Naive thymus-derived CD4-positive, alpha-beta T cell (primary cell): Measurements from ENCODE around the gene TMEM208. TPM values are rescaled to one million over a fixed set of nuclear protein-coding genes. Genes with fewer than 3 reads are reported as not detected.

ENCODE experiments used
- ATAC-seq: fragments of 150-1000 bp; cut with Tn5 transposase; 2 replicates; pipeline ENCODE4 v1.10.0; 2021; ENCODE audit warnings: mild to moderate bottlenecking, moderate library complexity
- CTCF ChIA-PET: fragments of 350-600 bp; sonication (Branson Sonifier 250); formaldehyde crosslinking; loops from one replicate; lab custom pipeline; 2021; ENCODE audit warnings: antibody characterized with exemption; lab: Charles Lee
- POLR2A ChIA-PET: fragments of 350-600 bp; sonication (Branson Sonifier 250); formaldehyde crosslinking; loops from one replicate; lab custom pipeline; 2021; ENCODE audit warnings: antibody characterized with exemption, inconsistent platforms; lab: Charles Lee
- DNase-seq, 9 donors: peaks; one replicate each; pipeline versions ENCODE4 v3.0.0 to v3.0.0-alpha.2; 2020 to 2022; ENCODE audit warnings: mixed read lengths in 1 of 9
- H3K27ac ChIP-seq: one replicate; pipeline ENCODE4 v1.7.0; 2013; ENCODE audit warnings: mild to moderate bottlenecking, low read depth, low read length, moderate library complexity
- H3K27me3 ChIP-seq, 2 donors: one replicate each; pipeline ENCODE4 v1.7.0; 2013; ENCODE audit warnings: low read length in 2 of 2, mild to moderate bottlenecking in 2 of 2, moderate library complexity in 2 of 2; ENCODE audit not compliant: control insufficient read depth in 2 of 2, insufficient read depth in 2 of 2
- H3K36me3 ChIP-seq, 3 experiments: 1 replicate in 2 of 3; 2 replicates in 1 of 3; pipeline ENCODE4 v1.7.0; 2013; ENCODE audit warnings: low read length in 3 of 3, mild to moderate bottlenecking in 3 of 3, moderate library complexity in 1 of 3; ENCODE audit not compliant: insufficient read depth in 3 of 3, control insufficient read depth in 2 of 3
- H3K4me1 ChIP-seq, 2 donors: one replicate each; pipeline ENCODE4 v1.7.0; 2013; ENCODE audit warnings: low read length in 2 of 2, mild to moderate bottlenecking in 2 of 2, moderate library complexity in 1 of 2; ENCODE audit not compliant: control insufficient read depth in 2 of 2, insufficient read depth in 2 of 2
- H3K4me3 ChIP-seq: 2 replicates; pipeline ENCODE4 v1.7.0; 2013; ENCODE audit warnings: mild to moderate bottlenecking, low read length
- H3K9me3 ChIP-seq, 3 experiments: 1 replicate in 2 of 3; 2 replicates in 1 of 3; pipeline ENCODE4 v1.7.0; 2013; ENCODE audit warnings: low read length in 3 of 3; ENCODE audit not compliant: control insufficient read depth in 2 of 3
- H3K27ac Mint-ChIP-seq, 9 donors: one replicate each; pipeline ENCODE4 v1.8.0; 2020 to 2022; ENCODE audit warnings: mixed read lengths in 9 of 9, mild to moderate bottlenecking in 8 of 9, moderate library complexity in 5 of 9, inconsistent platforms in 2 of 9
- H3K27me3 Mint-ChIP-seq, 5 donors: one replicate each; pipeline ENCODE4 v1.8.0; 2021 to 2022; ENCODE audit warnings: mixed read lengths in 5 of 5, mild to moderate bottlenecking in 1 of 5
- H3K36me3 Mint-ChIP-seq, 5 donors: one replicate each; pipeline ENCODE4 v1.8.0; 2020 to 2022; ENCODE audit warnings: mixed read lengths in 5 of 5, mild to moderate bottlenecking in 3 of 5, inconsistent platforms in 1 of 5
- H3K4me1 Mint-ChIP-seq, 7 donors: one replicate each; pipeline ENCODE4 v1.8.0; 2020 to 2022; ENCODE audit warnings: mixed read lengths in 7 of 7, mild to moderate bottlenecking in 3 of 7, inconsistent platforms in 1 of 7
- H3K4me3 Mint-ChIP-seq, 10 donors: one replicate each; pipeline ENCODE4 v1.8.0; 2020 to 2022; ENCODE audit warnings: mild to moderate bottlenecking in 10 of 10, mixed read lengths in 10 of 10, moderate library complexity in 6 of 10, inconsistent platforms in 2 of 10
- H3K9me3 Mint-ChIP-seq, 11 donors: one replicate each; pipeline ENCODE4 v1.8.0; 2020 to 2022; ENCODE audit warnings: mixed read lengths in 11 of 11, mild to moderate bottlenecking in 4 of 11, inconsistent platforms in 1 of 11, moderate library complexity in 1 of 11
- intact Hi-C, 2 donors: fragments of 100-400 bp; cut with micrococcal nuclease; formaldehyde crosslinking; loops; one replicate each; pipeline ENCODE4 v1.15.1; 2023
- polyA plus RNA-seq, 2 donors: library from polyadenylated mRNA; unstranded; fragments of 300-500 nt; fragmentation: Illumina TruSeq; gene quantifications; one replicate each; pipeline ENCODE4 v1.2.3, GENCODE V29; 2021
- total RNA-seq, 6 experiments: library from RNA in 5 of 6; stranded (reverse) in 5 of 6; gene quantifications; 1 replicate in 5 of 6; 2 replicates in 1 of 6; pipeline ENCODE4 v1.2.3 and lab custom pipeline; 2021 to 2026

TMEM208 gene
- total and polyA plus RNA-seq, 7 experiments from 2014 or later: 27.6 to 88.3 (median 40.1) TPM

DNA sequence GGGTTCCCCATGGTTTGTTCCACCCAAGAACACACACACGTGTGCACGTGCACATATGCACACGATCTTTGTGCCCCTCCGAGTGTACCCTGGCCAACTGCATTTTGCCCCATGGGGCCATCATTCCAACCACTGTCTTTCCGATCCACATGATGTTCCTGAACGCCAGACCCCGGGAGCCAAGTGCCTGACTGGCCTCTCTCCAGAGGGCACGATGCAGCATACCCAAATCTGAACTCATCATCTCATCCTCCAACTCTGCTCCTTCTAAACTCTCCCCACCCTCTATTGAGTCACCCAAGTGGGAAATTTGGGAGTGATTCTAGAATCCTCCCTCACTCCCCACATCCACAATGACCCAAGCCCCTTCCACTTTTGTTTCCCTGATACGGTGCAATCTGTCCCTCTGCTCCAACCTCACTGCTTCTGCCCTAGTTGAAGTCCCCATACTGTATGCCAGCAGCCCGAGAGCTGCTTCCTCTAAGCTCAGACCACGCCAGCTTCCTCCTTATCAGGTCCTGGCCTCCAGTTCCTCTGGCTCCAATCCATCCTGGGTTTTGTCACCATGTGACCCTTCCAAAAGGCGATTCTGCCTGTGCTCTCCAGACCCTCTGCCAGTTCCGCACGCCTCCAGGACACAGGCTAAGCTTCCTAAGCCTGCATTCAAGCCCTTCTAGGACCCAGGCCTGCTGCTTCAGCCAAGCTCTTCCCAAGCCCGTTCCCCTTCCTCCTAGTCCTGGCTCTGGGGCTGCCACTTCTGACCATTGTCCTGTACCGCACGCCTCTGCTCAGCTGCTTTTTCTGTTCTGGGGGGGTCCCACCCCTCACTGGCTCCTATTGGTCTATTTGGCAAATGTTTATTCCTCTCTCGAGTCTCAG lies 10.1 kb upstream of the TMEM208 start:
- ATAC-seq: peak; percentile 61
- H3K4me3 Mint-ChIP-seq: no peak overlapping the region
- peaks cover 0 to 18% (median 12%) of the 10 kb centered on the region in 7 donors for H3K4me1 Mint-ChIP-seq
- Histone ChIP-seq H3K9me3 (no peaks in the 10 kb centered on the region), H3K4me3 (no peak overlapping the region), H3K27me3 (no peaks in the 10 kb centered on the region), H3K36me3 (no peaks in the 10 kb centered on the region), H3K4me1 (no peaks in the 10 kb centered on the region), H3K27ac (no peak overlapping the region)
- intact Hi-C loops: no loop called here
- CTCF ChIA-PET: no interaction called here
- no peaks in the 10 kb centered on the region for H3K27me3 Mint-ChIP-seq
- no peak for DNase-seq
- H3K36me3 Mint-ChIP-seq: peaks cover 2 to 16% (median 14%) of the 10 kb centered on the region in 5 donors
- H3K27ac Mint-ChIP-seq: peak overlapping the region in 1 of 9 donors; percentile 59
- POLR2A ChIA-PET: no interaction called here
- no peaks in the 10 kb centered on the region for H3K9me3 Mint-ChIP-seq

DNA sequence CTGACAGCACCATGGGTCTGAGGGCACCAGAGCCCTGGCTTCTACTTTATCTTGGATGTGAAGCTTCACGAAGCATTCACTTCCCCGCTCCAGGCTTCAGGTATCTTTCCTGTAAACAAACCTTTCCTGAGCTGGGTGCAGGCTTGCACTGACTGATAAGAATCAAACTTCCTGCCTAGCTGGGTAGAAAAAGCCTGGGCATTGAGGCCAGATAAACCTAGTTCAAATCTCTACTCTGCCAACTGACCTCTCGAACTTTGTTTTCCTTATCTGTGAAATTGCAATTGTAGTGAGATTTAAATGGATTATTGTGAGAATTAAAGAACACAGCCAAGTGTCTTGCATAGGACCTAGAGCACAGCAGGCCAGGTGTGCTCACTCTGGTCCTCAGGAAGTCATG lies 2.9 kb upstream of the TMEM208 start:
- intact Hi-C loops: no loop called here
- H3K4me1 Mint-ChIP-seq: peaks cover 38 to 71% (median 58%) of the 10 kb centered on the region in 7 donors
- ATAC-seq: no peak

DNA sequence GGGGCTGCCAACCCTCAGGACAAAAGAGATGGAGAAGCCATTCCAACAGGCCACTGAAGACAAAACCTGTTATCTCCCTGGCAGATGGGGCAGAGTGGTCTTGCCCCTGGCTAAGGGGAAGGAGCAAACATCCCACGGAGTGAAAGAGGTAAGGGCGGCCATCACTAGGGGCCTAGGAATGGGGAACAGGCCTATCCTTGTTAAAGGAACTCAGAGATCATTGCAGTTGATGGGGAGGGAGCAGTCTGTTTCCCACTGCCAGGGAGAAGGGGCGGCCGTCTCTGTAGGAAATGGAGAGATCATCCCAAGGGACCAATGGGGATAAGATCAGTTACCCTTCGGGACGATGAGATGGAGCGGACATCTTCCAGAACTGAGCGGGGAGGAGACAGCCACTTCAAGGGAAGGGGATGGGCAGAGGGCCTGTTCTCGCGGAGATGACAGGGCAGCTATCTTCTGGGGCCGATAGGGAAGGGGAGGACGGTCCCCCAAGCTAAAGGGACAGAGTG lies 581 bp upstream of the TMEM208 start:
- peaks cover 9 to 41% (median 10%) of the 10 kb centered on the region in 3 experiments for H3K36me3 ChIP-seq
- H3K4me1 Mint-ChIP-seq: peaks cover 37 to 62% (median 50%) of the 10 kb centered on the region in 7 donors
- H3K27me3 ChIP-seq: no peaks in the 10 kb centered on the region
- H3K4me3 ChIP-seq: peak overlapping the region; percentile 90
- H3K9me3 Mint-ChIP-seq: no peaks in the 10 kb centered on the region
- DNase-seq: no peak
- H3K27ac ChIP-seq: peak overlapping the region; percentile 85
- POLR2A ChIA-PET: interaction anchor here (0.6 to 2.3 kb wide), 13 partner anchors 10 to 355 kb away, joined by 3 to 20 read pairs (median 6); partner anchors contain the start of genes E2F4 and FHOD1
- intact Hi-C loops: loop anchor here (1.0 to 5.0 kb wide), 9 partner anchors 10 to 1906 kb away; partner anchors contain the start of genes ACD (in 1 of the 2), CBFB (in 1 of the 2), CHTF8 (in 1 of the 2) and CTCF (in 1 of the 2)
- H3K36me3 Mint-ChIP-seq: peaks cover 4 to 9% (median 7%) of the 10 kb centered on the region in 5 donors
- peaks cover 14 to 38% of the 10 kb centered on the region in 2 donors for H3K4me1 ChIP-seq
- H3K27me3 Mint-ChIP-seq: no peaks in the 10 kb centered on the region
- no peaks in the 10 kb centered on the region for H3K9me3 ChIP-seq
- CTCF ChIA-PET: interaction anchor here (0.6 to 1.6 kb wide), 5 partner anchors 13 to 207 kb away, joined by 3 to 6 read pairs (median 4); partner anchors contain the start of gene FHOD1
- H3K27ac Mint-ChIP-seq: peak overlapping the region; percentile 93 to 100 (median 99)
- ATAC-seq: no peak
- H3K4me3 Mint-ChIP-seq: peak overlapping the region; percentile 94 to 100 (median 98)

More for the DNA sequence above, 2.9 kb upstream of the TMEM208 start:
- no peaks in the 10 kb centered on the region for H3K27me3 ChIP-seq
- peaks cover 14 to 38% of the 10 kb centered on the region in 2 donors for H3K4me1 ChIP-seq
- POLR2A ChIA-PET: interaction anchor here (1.2 to 1.9 kb wide), 2 partner anchors 15 to 21 kb away, joined by 3 to 4 read pairs; no protein-coding TSS in a partner anchor
- peak overlapping the region; percentile 36 to 100 (median 82) for H3K27ac Mint-ChIP-seq
- H3K4me3 ChIP-seq: peak overlapping the region; percentile 13
- peak overlapping the region in 9 of 10 donors; percentile 2 to 100 (median 34) for H3K4me3 Mint-ChIP-seq
- H3K9me3 Mint-ChIP-seq: no peaks in the 10 kb centered on the region
- H3K36me3 Mint-ChIP-seq: peaks cover 4 to 14% (median 11%) of the 10 kb centered on the region in 5 donors
- no peaks in the 10 kb centered on the region for H3K27me3 Mint-ChIP-seq
- no peaks in the 10 kb centered on the region for H3K9me3 ChIP-seq
- CTCF ChIA-PET: interaction anchor here (0.8 to 0.9 kb wide), 2 partner anchors 24 to 26 kb away, joined by 3 read pairs; partner anchors contain the start of gene FHOD1
- H3K36me3 ChIP-seq: peaks cover 6 to 17% (median 9%) of the 10 kb centered on the region in 3 experiments
- H3K27ac ChIP-seq: peak overlapping the region; percentile 62
- DNase-seq: no peak

DNA sequence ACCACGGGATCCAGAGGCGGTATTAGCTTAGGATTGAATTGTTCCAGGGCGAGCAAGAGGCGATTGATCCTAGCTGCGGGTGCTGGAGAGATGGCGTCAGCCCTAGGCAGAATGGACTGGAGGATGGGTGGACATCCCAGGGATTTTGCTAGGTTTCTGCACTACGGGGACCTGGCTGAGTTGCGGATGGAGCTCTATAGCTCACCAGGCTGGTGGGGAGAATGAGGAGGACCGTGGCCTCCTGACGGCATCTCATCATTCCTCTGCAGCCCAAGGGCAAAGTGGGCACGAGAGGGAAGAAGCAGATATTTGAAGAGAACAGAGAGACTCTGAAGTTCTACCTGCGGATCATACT lies 614 bp downstream of the TMEM208 start:
- Histone ChIP-seq H3K4me1 (peaks cover 14 to 38% of the 10 kb centered on the region in 2 donors), H3K27me3 (no peaks in the 10 kb centered on the region), H3K27ac (peak overlapping the region; percentile 85), H3K36me3 (peaks cover 9 to 48% (median 10%) of the 10 kb centered on the region in 3 experiments), H3K4me3 (peak overlapping the region; percentile 90), H3K9me3 (no peaks in the 10 kb centered on the region)
- Mint-ChIP-seq H3K4me3 (peak overlapping the region; percentile 94 to 100 (median 98)), H3K4me1 (peaks cover 37 to 62% (median 50%) of the 10 kb centered on the region in 7 donors), H3K36me3 (peaks cover 4 to 9% (median 7%) of the 10 kb centered on the region in 5 donors), H3K9me3 (no peaks in the 10 kb centered on the region), H3K27ac (peak overlapping the region; percentile 59 to 100 (median 97)), H3K27me3 (no peaks in the 10 kb centered on the region)
- ChIA-PET POLR2A (interaction anchor here (0.8 to 2.3 kb wide), 12 partner anchors 8 to 439 kb away, joined by 3 to 20 read pairs (median 6); partner anchors contain the start of genes E2F4 and FHOD1), CTCF (interaction anchor here (0.9 to 1.6 kb wide), 4 partner anchors 12 to 73 kb away, joined by 3 to 6 read pairs (median 4); partner anchors contain the start of gene FHOD1)
- intact Hi-C loops: loop anchor here (1.0 to 5.0 kb wide), 15 partner anchors 20 to 1905 kb away; partner anchors contain the start of genes E2F4 (in 2 of the 2), FHOD1 (in 2 of the 2), PLEKHG4 (in 2 of the 2) and ACD (in 1 of the 2)
- no peak for ATAC-seq
- no peak for DNase-seq

DNA sequence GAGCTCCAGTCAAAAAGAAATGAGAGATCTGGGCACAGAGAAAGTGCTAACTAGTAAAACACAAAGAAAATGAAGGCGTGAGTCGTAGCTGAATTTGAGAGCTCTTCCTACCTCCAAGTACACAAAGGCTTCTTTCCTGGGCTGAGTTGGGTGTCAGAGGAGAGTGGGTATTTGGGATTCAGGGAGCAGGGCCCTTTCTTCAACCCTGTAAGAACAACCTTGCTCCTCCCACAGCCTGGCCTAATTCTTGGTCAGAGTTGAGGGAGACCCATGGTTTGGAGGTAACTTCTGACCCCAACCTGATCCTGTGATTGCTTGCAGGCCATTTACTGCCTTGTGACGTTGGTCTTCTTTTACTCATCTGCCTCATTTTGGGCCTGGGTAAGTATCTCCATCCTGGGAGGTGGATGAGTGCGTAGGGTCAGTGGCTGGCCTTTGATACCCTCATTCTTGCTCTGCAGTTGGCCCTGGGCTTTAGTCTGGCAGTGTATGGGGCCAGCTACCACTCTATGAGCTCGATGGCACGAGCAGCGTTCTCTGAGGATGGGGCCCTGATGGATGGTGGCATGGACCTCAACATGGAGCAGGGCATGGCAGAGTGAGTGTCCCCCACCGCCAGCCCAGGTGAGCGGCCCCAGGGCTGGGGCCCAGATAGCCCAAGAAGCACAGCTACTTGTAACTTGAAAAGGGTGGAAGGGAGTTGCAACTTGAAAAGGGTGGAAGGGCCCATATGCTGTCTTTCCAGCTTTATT lies 1.3 kb downstream of the TMEM208 start:
- Mint-ChIP-seq H3K27ac (peak overlapping the region; percentile 52 to 99 (median 93)), H3K4me3 (peak overlapping the region; percentile 94 to 100 (median 98)), H3K27me3 (no peaks in the 10 kb centered on the region), H3K9me3 (no peaks in the 10 kb centered on the region), H3K4me1 (peaks cover 34 to 55% (median 49%) of the 10 kb centered on the region in 7 donors), H3K36me3 (peaks cover 4 to 11% (median 7%) of the 10 kb centered on the region in 5 donors)
- Histone ChIP-seq H3K4me3 (peak overlapping the region; percentile 90), H3K4me1 (peaks cover 14 to 38% of the 10 kb centered on the region in 2 donors), H3K9me3 (no peaks in the 10 kb centered on the region), H3K27me3 (no peaks in the 10 kb centered on the region), H3K36me3 (peaks cover 9 to 48% (median 10%) of the 10 kb centered on the region in 3 experiments), H3K27ac (peak overlapping the region; percentile 85)
- CTCF ChIA-PET: interaction anchor here (0.9 to 1.6 kb wide), 4 partner anchors 11 to 19 kb away, joined by 3 to 6 read pairs (median 4); partner anchors contain the start of gene FHOD1
- intact Hi-C loops: loop anchor here in 1 of 2 donors (5.0 kb wide), 3 partner anchors 334 to 1904 kb away; partner anchors contain the start of genes CHTF8, CTCF and UTP4
- POLR2A ChIA-PET: interaction anchor here (0.9 to 2.3 kb wide), 9 partner anchors 8 to 439 kb away, joined by 3 to 20 read pairs (median 7); partner anchors contain the start of gene FHOD1
- no peak for ATAC-seq
- DNase-seq: no peak
